Adrenal gland (tissue), 5 donors: ENCODE measurements around the gene SEC22C.

Experiments
- POLR2A ChIP-seq, 2 donors: fragments of 450-650 bp; IDR thresholded peaks; one replicate each; pipeline ENCODE4 v1.6.1; 2017; ENCODE audit warnings: antibody characterized with exemption in 2 of 2, mild to moderate bottlenecking in 2 of 2, moderate library complexity in 1 of 2
- TF ChIP-seq, protein P1 (sequence below), 6 experiments: fragments of 450-650 bp in 4 of 6; fragments of 200-600 bp in 2 of 6; sonication (generic) in 1 of 6; IDR thresholded peaks; 1 replicate in 5 of 6; 2 replicates in 1 of 6; pipeline versions ENCODE4 v1.5.1 to v1.8.0; 2016 to 2021; ENCODE audit warnings: antibody characterized with exemption in 6 of 6, mild to moderate bottlenecking in 2 of 6, moderate library complexity in 1 of 6
- donor health status: DM: no; HTN: no; CAD: no.

DNA sequence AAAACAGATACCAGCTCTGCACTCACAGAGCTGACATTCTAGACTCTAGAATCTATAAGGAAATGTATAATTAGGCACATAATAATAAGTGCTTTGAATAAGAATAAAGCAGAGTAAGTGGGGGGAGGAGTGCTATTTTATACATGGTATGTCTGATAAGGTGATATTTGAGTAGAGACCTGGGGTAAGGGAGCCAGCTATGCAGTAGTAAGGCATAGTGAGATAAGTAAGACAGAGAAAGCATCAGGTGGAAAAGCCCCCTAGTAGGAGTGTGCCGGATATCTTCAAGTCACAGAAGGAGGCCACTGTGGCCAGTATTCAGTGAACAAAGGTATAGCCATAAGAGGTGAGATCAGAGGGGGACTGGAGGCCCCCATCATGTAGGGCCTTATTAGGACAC, 11.9 kb upstream of the SEC22C start:
- TF ChIP-seq, protein P1, sequence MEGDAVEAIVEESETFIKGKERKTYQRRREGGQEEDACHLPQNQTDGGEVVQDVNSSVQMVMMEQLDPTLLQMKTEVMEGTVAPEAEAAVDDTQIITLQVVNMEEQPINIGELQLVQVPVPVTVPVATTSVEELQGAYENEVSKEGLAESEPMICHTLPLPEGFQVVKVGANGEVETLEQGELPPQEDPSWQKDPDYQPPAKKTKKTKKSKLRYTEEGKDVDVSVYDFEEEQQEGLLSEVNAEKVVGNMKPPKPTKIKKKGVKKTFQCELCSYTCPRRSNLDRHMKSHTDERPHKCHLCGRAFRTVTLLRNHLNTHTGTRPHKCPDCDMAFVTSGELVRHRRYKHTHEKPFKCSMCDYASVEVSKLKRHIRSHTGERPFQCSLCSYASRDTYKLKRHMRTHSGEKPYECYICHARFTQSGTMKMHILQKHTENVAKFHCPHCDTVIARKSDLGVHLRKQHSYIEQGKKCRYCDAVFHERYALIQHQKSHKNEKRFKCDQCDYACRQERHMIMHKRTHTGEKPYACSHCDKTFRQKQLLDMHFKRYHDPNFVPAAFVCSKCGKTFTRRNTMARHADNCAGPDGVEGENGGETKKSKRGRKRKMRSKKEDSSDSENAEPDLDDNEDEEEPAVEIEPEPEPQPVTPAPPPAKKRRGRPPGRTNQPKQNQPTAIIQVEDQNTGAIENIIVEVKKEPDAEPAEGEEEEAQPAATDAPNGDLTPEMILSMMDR (IDR thresholded peaks at IDR 0.05) = no peak
- TF ChIP-seq POLR2A (IDR thresholded peaks at IDR 0.05) = no peak
